COR-L47 (cell line): Measurements from ENCODE around the gene CHST6.
"Not testable (repeated sequence)": the region's sequence is repeated elsewhere in the genome, so short reads cannot be mapped to it uniquely, and the experiment has no call there.

Experiments used
- DNase-seq: peaks from one replicate; lab custom pipeline; 2025; lab: John Stamatoyannopoulos, UW

Gene CHST6

DNA sequence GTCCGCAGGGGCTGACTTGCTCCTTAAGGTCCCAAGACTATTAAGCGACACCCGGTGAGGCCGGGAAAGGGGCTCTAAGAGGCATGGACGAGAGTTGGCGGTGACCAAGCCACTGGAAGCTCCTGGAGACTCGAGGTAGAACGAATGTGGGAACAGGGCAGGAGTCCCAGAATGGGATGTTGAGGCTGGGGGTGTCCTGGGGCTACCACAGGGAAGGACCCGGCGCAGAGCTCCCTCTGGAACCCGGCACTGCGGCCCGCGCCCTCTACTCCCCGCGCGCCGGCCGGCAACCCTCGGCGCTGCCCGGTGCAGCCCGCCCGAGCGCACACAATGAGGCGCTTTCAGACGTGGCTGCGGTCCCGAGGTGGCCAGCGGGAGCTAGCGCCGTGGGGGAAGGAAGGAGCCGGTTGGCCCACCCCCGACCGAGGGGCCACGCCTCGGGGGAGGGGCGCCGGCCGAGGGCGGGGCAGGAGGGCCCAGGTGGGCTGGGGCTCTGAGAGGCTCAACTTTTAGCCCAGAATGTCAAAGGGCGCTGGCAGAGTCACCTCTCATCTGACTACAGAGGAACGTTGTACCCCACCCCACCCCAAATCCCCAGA is at the start of gene CHST6:
TSS of gene CHST6 (minus strand) at position 366 of the 599 bp plus-strand sequence. CDS start 15,613 bp downstream, outside the sequence.
- DNase-seq: no peak

DNA sequence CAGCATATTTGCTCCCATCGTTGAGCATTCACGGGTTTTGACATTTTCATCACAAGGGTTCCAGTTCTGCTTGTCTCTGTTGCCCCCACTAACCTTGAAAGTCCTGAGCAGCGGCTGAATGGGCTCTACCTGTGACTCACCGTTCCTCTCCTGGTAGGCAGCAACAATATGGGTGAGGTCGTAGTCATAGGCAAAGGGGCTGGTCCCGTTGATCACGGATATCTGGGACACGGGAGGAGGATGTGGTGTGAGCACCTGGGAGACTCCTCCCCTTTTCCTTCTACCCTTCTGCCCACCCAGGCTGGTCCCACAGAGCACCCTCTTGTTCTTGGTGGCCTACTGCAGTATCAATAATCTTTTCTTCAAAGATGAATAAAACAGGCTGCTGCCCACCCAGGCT is 47.2 kb upstream of the CHST6 start:
- DNase-seq: not testable (repeated sequence)

DNA sequence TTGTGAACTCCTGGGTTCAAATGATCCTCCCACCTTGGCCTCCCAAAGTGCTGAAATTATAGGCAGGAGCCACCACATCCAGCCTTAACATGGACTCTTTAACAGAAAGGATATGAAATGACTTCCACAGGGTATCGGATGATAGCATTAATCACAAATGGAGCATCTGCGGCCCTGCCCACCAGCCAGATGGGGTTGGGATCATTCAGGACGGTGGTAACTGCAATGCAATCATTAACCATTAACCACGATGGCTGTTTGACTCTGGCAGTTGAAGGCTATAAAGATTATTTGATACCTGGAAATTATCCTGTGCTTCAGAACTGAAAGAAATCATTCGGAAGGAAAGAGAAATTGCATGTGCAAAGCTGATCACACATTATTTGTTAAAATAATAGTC is 46.0 kb upstream of the CHST6 start:
- no peak for DNase-seq

DNA sequence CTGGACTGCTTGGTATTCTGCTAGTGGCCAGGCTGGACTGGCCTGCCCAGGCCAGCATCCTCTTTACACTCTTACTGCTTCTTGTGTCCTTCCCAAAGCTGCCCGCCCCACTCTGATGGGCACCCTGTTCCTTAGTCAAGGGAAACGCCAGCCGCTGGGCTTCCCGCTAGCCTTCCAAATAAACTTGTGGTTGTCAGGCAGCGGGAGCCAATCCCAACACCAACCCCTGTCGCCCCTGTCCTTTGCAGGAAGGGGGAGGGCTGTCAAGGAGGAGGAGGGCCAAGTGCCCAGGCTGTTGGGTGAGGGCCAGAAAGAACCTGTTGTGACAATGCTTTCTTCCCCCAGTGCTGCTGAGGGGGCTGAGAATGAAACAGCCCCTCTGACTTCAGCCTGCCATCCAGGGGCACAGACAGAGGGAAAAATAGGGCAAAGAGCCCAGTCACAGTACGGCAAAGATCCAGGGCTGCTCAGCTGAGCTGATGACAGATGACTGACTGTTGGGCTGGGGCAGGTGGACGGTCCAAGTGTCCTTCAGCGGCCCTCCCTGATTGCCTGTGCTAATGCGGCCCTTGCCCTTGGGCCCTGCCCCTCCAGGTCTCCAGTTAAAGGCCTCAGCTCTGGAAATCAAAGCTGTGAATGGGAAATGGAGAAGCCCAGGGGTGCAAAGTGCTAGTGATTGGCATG is 43.8 kb upstream of the CHST6 start:
- DNase-seq: not testable (repeated sequence)

DNA sequence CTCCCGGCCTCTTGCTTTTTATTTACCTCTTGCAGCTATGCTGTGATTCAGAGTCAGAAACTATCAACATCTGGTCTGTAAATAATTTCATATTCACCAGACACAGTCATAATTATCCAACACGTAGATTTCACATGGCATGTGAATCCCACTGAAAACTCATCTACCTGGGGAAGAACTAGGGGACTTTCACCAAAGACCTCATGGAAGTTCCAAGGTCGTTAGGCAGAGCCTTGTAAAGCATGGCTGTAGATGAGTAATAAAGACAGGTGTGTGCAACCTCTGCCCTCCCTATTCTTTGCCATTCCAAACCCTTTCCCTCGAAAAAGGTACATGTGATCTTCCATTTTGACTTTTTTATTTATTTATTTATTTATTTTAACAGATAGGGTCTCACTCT is 42.5 kb upstream of the CHST6 start:
- DNase-seq: no peak

DNA sequence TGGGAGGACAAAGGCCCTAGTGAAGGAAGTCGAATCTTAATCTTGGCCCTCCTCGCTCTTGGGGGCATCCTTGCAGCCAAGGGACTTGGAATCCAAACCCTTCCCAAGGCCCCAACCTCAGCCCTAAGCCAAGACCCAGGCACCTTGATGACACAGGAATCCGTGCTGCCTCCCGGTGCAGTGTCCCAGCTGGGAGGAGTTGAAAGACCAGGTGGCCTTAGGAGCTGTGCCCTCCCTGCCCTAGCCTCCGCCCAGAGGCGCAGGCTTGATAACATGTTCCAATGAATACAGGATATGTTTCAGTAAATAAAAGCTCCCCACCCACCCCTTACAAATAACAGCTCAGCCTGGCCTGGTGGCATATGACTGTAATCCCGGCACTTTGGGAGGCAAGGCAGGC is 40.7 kb upstream of the CHST6 start, which contains the start of gene CHST5:
TSS of gene CHST5 (minus strand) at position 208 of the 400 bp plus-strand sequence. CDS start 5,724 bp downstream, outside the sequence.
- DNase-seq: no peak

DNA sequence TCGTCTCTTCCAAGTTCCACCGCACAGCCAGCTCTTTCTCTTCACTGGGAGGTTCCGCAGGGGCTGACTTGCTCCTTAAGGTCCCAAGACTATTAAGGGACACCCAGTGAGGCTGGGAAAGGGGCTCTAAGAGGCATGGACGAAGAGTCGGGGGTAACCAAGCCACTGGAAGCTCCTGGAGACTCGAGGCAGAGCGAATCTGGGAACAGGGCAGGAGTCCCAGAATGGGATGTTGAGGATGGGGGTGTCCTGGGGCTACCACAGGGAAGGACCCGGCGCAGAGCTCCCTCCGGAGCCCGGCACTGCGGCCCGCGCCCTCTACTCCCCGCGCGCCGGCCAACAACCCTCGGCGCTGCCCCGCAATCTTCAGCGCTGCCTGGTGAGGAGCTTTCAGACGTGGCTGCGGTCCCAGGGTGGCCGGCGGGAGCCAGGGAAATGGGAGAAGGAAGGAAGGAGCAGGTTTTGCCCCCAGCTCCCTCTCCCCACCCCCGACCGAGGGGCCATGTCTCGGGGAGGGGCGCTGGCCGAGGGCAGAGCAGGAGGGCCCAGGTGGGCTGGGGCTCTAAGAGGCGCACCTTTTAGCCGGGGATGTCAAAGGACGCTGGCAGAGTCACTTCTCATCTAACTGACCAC is 40.1 kb upstream of the CHST6 start:
- no peak for DNase-seq

DNA sequence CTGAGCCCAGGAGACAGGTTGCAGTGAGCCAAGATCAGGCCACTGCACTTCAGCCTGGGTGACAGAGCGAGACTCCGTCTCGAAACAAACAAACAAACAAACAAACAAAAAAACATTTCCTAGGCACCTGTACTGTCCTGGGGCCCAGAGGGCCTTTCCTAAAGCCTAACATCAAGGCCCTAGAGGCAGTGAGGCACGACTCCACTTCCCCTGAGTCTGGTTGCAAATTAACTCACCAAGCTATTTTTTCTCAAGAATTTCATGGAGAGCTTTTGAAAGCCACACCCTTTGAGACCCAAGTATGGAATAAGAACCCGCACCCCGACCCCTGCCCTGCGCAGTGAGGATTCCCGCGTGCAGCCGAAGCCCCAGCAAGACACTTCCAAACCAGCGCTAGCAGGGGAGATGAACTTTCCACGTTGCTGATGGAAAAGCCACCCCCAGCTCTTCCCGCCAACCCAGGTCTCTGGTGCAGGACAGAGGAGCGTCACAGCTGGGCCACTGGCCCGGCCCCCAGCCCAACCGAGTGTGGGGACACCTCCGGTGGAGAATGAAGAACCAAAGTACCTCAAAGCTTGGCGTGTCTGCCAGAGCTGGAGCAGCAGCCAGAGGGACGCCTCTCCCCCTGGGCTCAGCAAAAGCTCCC is 39.4 kb upstream of the CHST6 start:
- no peak for DNase-seq

DNA sequence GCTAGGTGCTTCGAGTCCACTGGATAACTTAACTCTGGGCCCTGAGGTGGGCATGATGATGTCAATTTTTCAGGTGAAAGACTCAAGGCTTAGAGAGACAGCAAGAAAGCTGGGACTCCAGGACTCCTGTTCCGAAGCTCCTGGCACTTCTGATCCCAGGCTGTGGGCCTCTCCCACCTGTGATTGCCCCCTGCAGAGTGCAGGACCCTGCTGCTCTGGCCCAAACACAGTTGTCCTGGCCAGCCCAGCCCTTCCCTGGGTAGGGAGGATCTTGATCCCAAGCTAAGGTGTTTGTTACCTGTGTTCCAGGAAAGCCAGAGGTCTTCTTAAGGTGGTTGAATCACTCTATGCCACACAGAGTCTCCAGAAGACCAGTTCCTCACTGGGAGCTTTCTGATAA is 37.5 kb upstream of the CHST6 start:
- DNase-seq: no peak

DNA sequence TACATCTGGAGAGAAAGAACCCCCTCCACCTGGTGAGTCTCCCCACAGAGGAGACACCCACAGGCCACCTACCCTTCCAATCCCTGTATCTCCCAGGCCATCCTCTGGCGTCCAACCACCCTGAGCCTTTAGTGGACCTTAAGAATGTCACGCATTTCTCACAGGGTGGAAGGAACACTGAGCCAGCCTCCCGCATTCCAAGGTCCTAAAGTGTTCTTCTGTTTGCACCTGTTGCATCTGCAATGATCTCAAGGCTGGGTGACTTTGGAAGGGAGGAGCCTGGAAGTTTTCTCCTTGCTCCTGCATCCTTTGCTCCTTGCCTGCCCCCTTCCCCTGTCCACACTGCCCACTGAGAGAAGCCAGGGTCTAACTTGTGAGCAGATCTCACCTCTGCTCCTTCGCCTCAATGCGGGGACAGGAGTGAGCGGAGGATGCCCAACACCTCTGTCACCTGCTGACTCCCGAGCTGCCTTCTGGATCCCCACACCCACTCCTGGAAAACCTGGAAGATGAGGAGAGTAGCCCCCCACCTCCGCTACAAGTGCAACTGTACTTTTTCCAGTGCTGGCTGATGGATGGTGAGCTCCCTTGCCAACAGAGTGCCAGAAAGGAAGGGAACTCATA is 37.0 kb upstream of the CHST6 start:
- DNase-seq: no peak

DNA sequence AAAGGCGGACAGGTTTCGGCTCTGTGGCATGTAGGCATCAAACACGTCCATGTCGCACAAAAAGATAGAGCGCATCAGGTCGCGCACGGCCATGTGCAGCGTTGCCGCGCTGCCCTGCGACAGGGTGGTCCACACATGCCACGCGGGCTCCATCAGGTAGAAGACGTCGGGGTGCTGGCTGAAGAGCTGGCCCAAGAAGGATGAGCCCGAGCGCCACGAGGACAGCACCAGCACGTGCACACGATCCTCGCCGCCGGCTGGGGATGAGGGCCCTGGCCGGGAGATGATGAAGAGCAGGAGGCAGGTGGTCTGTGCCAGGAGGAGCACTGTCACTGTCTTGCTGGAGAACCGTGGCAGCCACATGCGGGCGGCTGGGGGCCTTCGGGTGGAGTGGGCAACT is 34.7 kb upstream of the CHST6 start:
- no peak for DNase-seq

DNA sequence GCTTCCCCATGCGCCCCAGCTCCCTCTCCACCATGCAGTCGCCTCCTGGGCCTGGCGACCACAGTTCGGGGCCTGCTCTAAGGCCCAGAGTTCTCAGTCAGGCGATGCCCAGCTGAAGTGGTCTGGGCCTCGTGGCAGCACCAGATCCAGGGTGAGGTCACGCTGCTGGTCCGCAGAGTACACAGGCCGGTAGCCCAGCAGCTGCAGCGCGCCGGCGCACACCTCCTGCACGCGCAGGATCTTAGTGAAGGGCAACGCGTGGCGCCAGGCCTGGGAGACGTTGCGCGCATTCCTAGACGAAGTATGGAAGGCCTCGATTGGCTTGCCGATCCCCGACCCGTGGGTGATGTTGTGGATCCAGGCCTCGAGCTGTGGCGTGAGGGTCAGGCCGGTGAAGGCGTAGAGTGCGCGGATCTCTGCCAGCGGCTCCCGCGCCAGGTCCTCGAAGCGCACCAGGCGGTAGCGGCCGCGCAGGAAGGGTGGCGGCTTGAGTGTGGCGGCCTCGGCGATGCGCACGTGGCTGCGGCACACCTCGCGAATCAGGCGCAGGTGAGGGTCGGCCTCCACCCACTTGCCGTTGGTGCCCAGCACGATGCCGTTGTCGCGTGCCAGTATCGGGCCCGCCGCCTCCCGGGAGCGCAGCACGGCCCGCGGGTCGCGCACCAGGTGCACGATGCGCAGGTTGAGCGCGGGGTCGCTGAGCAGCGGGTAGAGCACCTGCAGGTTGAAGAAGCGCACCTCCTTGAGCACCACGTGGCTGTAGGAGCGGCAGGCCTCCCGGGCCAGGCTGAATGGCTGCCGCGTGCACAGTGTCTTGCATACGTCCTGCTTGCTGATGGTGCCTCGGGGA is 34.0 kb upstream of the CHST6 start:
- DNase-seq: no peak

DNA sequence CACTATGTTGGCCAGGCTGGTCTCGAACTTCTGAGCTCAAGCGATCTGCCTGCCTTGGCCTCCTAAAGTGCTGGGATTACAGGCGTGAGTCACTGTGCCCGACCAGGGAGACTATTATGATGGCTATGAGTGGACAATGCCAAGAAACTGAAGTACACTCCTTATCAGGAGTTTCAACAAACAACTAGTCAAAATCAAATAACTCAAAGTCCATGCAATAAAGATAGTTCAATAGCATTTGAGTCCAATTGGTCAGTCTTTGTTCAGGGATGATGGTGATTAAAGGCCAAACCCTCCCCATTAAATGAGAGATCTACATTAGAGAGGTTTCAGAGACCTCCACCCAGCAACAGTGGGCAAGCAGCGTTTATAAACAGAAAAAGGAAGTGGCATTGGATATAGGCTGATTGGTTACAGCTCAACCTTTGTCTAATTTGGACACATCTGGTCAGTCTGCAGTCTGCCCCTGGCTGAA is 32.6 kb upstream of the CHST6 start:
- no peak for DNase-seq

DNA sequence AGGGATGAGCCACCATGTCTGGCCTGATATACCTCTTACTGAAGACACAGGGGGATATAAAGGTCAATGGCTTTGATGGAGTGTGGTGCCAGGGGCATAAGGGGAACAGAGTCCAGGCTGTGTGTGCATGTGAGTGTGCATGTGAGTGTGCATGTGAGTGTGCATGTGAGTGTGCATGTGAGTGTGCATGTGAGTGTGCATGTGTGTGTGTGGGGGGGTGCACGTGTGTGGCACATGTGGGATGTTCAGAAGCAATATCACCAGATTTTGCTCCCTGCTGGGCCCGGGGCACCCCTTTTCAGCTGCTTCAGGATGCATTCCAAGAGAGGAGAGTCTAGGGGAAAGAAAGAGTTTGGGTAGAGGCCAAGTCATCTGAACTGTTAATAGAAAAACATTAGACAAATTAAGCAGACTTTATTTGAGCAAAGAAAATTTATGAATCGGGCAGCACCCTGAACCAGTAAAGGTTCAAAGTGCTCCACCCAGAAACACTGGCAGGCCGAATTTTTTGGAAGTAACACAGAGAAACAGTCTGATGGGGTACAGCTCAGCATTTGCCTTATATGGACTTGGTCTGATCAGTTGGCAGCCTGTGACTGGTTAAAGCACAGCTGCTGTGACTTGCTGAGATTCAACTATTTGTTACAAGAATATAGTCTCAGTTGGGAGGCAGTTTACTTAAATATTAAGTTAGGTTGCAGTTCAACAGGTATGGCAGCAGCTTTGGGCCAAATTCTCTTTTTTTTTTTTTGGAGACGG is 31.0 kb upstream of the CHST6 start:
- no peak for DNase-seq

DNA sequence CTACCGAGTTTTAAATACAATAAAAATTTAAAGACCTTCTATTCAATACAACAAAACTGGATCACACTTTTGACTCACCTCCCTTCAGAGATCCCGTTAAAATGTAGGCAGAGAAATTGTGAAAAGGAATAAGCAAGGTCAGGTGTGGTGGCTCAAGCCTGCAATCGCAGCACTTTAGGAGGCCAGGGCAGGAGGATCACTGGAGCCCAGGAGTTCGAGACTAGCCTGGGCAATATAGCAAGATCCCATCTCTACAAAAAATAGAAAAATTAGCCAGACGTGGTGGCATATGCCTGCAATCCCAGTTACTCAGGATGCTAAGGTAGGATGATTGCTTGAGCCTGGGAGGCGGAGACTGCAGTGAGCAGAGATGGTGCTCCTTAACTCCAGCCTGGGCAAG is 23.9 kb upstream of the CHST6 start:
- no peak for DNase-seq

DNA sequence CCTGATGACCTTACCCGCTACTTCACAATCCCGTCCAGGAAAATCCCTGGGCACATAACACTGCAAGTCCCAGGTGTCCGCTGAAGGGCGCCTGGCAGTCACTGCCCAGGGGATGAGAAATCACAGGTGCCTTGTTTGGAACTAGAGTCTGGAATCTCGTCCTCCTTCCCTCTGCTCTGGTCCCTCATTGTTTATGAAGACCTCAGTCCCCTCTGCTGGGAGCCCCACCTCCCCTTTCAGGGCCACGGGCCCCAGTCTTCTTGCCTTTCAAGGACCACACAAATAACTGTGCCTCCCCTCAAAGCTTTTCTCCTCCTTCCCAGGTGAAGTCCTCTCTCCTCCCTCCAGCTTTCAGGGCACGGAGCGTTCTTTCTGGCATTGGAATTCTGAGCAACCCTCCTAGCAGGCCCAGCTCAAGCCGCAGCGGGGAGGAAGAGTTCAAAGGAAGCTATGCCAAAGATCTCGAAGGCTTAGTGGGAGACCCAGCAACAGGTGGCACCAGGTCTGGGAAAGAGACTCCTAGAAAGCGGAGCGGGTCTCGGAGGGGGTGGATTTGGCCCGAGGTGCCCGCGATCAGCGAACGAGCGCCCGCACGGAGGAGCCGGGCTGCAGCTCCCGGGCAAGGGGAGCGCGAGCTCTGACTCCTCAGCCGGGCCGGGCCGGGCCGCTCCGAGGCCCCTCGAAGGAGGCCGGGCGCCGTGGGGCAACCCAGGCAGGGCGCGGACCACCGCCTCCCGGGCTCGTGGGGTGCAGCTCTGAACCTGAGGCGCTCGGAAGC is 21.1 kb upstream of the CHST6 start:
- not testable (repeated sequence) for DNase-seq

DNA sequence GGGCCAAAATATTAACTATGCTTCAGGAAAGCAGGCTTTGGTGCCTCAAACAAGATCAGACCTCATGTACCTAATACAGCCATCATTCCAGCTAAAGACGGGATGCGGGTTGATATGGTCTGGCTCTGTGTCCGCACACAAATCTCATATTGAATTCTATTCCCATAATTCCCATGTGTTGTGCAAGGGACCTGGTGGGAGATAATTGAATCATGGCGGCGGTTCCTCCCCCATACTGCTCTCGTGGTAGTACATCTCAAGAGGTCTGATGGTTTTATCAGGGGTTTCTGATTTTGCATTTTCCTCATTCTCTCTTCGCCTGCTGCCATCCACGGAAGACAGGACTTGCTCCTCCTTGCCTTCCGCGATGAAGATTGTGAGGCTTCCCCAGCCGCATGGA is 19.1 kb upstream of the CHST6 start:
- no peak for DNase-seq

DNA sequence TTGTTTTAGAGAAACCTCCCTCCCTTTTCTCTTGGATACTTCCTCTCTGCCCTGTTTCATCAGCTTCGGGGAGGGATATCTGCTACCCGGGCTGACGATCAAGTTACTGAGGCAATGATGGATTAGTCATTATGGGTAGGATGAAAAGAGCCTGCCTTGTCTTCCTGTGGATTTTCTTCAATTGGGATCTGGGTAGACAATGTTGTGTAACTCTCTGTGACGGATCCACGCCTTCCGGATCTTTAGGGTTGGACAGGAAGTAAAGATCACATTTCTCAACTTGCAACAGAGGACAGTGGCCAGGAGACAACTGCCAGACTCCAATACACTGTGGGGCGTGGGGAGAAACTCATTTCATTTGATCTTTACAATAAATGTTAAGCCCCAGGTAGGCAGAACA is 11.3 kb upstream of the CHST6 start:
- DNase-seq: no peak

DNA sequence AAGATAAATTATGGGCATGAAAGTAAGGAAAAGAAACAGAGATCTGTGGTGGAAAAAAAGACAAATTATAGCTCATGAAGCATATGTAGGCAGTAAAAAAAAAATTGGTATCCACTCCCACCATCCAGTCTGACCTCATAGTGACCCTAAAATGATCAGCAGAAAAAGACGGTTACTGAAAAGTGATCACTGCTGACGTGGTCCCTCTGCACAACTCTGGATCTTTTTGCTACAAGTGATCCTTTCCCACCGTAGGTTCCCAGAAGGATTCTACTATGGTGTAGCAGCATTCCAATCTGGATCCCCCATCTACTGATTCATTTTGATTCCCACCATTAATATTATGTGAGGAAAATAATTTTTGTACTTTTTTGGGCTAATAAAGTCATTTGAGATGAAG is 10.9 kb upstream of the CHST6 start:
- DNase-seq: no peak

DNA sequence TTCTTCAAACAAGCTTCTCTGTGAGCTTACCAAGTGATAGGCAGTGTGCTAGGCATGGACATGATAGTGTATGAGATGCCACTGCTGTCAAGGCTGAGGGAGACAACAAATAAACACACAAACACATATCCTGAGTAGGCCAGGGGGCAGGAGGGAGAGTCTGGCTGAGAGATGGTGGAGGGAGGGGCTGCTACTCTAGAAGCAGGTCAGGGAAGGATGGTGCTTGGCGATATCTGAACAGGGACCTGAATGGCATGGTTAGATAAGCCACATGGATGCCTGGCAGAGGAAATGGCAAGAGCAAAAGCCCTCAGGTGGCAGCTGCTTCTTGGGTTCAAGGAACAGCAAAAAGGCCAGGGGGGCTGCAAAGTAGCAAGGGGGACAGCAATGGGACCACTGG is 8.6 kb upstream of the CHST6 start:
- DNase-seq: no peak
